Measurements from ENCODE around the gene PVALB.

PVALB gene

DNA sequence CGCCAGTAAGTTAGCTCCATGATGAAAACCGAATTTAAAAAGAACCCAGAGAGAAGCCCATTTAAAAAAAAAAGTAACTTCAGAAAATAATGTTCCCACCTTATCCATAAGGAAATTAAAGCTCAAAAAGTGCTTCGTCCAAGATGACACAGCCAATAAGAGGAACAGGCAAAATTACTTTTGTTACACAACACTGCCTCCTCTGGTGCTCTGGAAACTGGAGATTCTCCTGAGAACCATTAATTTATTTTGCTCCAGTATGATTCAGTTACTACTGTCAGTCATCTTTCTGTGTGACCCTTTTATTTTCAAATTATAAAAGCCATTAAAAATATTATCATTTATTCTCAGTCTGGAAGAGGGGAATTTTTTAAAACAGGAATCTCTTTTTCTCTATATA is 42.9 kb downstream of the PVALB start:
- DNase-seq (ENCODE audit: low read depth in 2 of 2) = no peak

DNA sequence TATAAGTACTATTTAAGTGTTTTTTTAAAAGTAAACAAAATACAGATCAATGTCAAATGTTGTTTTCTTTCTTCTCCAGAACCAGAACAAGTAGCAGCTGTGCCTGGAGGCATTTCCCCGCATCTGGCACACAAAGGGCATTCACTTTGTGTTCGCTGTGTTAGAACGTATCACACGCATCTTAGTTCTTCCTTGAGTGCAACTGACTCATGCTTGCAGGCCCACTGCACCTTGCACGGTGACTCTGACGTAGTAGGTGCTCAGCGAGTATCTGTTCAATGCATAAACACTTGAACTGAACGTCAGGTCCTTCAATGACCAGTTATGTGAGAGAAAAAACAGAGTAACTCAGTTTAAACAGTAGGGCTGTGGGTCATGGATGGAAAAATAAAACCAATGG is 44.4 kb downstream of the PVALB start:
- no peak for DNase-seq (ENCODE audit: low read depth in 2 of 2)

DNA sequence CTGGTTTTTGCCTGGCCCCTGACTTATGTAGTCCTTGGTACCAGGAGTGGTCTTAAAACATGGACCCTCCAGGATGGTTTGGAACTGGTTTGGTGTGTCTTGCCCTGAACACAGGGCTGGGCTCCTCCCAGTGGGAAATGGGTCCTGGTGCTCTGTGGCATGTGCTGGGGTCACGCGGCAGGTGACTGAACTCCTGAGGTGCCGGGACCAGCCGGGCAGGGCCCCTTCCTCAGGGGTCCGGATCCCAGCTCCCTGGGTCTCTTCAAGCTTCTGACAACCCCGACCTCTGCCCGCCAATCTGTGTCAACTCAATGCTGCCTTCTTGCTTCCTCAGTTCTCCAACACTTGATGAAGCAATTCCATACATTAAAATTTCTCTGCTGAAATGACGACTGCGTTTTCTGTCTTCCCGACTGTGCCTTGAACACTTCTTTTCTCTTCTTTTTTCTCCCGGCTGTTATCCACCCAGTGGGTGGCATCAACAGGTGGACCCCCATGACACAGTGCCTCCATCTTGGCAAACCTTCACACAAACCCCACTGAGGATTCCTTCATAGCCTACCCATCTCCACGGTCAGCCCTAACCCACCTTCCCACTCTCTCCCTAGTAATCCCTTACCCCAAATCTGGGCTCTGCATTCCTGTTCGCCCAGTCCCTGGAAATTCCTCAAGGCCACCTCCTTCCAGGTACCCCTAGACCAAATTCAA is 45.3 kb downstream of the PVALB start:
- no peak for DNase-seq (ENCODE audit: low read depth in 2 of 2)

DNA sequence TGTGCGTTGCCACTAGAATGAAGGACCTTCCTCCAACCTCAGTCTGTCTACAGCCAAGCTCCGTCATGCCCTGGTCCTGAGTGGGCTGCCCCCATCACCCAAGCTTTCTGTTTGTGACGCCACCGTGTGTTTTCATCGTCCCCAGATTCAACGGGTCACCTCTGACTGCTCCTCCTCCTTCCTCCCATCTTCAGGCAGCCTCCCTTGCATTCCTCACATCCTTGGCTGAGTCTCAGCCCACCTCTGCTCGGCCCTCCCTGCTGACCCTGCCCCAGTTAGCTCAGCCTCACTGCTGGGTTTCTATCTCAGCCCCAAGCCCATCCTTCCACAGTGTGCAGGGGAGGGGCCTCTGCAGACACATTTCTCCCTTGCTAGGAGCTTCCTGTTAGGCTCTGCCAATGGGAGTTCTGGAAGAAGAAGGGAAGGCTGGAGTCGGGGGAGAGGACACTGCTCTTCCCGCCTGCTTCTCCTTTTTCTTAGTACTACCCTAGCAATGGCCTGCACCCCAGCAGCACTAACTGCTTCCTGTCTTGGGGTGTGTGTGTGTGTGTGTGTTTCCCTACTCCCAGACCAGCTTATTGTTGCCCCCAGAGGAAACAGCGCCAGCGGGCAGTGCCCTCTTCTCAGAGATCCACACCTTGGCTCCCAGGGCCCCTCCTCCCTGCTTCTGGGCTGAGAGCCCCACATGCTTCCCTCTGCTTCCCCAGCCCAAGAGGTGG is 46.2 kb downstream of the PVALB start:
- no peak for DNase-seq (ENCODE audit: low read depth in 2 of 2)

DNA sequence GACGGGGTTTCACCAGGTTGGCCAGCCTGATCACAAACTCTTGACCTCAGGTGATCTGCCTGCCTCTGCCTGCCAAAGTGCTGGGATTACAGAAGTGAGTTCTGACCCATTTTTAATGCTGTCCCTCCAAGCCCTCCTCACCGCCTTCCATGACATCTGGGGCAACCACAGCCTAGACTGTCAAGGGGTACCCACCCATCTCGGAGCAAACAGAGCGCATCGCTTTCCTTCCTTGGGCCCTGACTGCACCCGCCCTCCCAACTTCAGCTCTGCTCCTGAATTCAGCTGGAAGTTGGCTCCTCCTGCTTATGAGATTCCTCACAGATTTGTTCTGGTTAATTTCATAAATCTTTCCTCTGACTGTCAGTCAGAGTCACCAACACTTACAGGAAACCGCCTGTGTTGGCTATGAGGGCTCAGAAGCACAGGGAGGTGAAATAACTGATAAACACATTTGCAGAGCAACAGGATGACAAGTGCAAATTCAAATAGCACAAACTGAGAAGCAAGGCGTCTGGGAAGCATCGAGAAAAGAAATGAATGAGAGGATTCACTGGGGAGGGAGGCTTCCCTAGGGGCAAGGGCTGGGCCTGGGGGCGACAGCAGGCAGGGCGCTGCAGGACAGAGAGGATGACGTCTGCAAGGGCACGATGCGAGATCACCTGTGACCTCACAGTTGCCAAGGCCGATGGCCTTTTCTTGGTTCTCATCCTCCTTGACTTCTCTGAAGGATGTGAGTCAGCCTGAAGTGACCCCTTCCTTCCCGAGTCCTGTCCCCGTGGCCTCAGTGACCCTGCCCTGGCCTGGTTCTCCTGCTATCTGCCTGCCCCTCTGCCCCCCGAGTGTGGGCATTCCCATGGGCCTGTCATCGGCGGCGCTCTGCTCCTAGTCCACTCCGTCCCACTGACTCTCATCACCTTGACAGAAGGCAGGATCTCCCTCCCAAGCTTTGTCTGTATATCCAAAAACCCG is 47.0 kb downstream of the PVALB start:
- DNase-seq (ENCODE audit: low read depth in 2 of 2) = no peak

DNA sequence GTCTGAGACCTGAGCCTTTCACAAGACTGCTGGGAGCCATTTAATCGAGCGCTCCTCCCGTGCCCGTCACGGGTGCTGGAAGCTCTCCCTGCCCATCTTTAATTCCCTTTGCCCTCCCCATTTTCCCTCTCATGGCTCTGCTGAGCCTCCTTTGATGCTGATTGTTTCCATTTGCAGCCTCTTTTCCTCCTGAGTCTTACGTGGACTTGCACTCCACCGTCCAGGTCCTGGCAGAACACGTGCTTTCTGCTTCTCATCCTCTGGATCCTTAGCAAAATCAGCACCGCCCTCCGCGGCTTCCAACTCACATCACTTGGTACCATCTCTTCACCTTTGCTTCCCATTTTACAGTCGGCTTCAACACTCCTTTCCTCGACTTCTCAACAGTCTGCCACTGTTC is 48.2 kb downstream of the PVALB start:
- no peak for DNase-seq (ENCODE audit: low read depth in 2 of 2)

DNA sequence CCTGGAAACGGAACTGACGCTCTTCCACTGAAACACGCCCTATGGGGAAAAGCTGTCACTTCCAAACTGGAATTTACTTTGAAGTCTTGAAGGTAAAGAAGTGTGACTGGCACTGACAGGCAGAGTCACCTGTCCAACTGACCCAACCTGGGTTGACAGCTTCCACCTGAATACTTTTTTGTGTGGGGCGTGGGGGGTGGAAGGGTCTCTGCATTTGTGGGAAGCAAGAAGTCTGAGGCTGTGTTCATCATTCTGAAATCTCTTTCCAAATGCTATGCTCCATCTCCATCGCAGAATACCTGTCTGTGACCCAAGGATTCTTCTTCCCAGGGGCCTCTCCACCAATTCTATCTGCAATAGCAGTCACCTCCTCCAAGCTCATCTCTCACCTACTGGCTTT is 48.7 kb downstream of the PVALB start:
- DNase-seq (ENCODE audit: low read depth in 2 of 2) = no peak

DNA sequence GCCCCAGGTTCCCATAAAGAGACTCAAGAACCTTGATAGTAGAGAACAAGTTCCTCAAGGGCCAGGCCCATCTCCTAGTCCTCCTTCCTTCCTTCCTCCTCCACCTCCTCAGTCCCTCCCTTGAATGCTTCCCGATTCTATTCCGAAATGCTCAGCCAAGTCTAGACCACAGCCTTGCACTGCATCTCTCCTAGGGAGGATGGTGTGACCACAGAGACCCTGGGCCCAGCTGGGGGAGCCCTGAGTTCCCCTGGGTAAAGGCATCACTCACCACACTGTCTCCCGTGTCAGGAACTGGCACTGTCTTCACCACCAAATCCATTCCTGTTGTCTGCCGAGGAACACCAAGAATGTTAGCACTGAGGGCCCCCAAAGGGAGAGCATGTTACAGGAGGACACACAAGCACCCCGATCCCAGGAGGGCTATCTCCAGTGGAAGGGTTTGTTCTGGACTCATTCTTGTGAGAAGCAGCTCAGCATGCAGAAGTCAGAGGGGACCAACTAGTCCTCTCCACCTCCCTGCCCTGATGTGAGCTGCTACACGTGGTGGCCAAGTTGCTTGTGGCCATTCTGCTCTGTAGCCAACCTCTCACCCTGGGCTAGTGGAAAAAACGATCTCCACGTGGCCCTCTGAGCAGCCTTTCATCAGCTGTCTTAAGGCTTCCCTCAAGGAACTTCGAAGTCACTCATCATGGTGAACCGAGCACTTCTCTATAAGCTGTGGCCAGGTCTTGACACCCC is 49.6 kb downstream of the PVALB start:
- no peak for DNase-seq (ENCODE audit: low read depth in 2 of 2)

DNA sequence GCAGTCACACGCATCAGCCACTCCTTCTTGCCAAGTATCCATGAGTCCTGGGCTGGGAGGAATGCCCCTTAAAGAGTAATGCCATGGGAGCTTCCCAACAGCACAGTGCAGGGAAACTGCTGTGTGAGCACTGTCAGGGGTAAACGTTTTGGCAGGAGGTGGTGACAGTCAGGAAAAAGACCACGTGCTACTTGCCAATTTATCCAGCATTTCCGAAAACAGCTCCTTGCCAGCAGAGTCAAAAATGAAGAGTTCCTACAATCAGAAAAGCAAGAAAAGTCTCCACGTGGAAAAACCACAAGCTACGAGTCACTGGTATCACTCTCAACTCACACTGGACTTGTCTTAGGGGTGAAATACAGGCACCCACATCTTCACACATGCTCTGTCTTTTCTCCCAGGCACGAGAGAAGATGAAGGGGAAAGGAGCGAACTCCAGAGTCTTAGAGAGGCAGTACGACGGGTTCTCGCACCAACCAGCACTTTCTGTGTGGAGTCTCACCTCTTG is 50.8 kb downstream of the PVALB start:
- DNase-seq (ENCODE audit: low read depth in 2 of 2) = no peak

DNA sequence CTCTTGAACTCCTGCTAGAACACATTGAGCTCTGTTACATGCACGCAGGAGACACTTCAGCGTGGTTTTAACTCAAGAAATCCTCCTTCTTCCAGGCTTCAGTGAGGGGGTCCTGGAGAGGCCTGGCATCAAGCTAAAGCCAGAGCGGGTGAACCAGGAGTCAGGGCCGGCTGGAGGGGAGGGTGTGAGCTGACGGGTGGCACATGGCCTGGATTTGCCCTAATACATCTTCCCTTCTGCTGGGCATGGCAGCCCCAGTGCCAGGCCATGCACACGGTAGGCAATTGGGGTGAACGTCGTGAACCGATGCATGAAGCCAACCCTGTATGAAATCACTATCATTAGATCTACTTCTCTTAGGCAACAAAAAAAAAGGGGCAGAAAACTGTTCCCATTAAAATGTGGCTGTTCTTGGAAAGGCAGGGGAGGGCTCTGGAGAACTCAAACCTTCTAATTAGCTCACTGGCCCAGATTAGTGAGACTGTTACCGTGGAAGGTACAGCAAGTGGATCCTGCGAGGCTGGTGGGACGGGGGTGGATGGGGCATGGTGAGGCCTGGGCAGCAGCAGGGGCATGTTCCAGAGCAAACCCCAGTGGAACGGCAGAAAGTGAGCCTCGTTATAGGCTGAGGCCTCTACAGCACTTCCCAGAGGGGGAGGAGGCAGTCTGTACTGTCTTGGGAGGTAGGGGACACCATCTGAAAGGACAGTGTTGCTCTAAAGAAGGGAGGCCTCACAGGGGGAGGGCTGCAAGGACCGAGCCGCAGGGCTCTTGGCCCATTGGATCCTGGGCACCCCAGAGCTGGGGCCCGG is 51.5 kb downstream of the PVALB start:
- no peak for DNase-seq (ENCODE audit: low read depth in 2 of 2)

DNA sequence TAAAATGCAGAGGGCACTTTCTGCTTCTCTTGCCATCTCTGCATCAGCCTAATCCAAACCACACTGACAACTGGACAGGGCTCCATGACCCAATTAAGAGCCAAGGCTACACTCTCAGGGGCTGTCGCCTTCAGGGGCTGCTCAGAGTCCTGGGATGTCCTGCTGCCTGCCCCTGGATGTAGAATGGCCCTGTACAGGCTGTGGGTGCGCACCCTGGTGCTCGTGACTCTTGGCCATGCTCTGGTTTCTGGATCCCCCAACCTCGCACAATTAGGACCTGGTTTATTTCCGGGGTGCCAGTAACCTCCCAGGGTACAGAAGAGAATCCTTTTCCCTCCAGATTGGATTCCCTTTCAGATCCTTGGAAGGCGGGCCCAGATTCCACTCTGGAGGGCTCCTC is 52.2 kb downstream of the PVALB start:
- DNase-seq (ENCODE audit: low read depth in 2 of 2) = no peak

DNA sequence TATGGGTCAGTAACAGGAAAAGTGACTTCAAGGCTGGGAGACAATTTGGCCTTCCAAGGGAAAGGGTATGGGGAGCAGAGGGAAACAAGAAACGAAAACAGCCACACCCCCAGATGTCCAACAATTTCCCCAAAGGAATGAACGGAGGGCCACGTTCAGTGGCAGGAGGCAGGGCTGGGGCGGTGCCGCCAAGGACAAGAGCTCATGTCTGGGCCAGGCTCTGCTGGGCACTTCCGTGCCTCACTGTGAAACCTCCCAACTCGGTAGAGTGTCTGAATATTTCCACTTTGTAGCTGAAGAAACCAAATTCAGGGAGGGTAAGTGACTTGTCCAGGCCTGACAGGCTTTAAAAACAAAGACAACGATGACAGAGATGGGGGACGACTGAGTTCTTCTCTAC is 52.8 kb downstream of the PVALB start:
- no peak for DNase-seq (ENCODE audit: low read depth in 2 of 2)

DNA sequence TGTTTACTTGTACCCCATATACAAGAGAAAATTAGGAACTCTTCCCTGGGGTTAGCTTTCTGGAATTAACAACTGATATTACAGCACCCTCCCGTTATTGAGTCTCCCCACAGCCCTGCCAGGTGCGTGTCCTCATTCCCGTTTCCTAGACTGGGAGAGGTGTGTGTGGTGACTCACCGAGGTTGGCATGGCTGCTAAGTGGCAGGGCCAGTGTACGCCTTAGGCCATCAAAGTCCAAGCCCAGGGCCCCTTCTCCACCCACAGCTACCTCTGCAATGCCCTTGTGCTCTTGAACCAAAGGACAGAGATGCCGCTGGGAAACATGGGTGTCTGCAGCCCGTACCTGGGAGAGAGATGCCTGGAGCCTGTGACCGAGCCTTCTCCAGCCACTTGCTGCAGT is 53.3 kb downstream of the PVALB start:
- DNase-seq (ENCODE audit: low read depth in 2 of 2) = no peak

DNA sequence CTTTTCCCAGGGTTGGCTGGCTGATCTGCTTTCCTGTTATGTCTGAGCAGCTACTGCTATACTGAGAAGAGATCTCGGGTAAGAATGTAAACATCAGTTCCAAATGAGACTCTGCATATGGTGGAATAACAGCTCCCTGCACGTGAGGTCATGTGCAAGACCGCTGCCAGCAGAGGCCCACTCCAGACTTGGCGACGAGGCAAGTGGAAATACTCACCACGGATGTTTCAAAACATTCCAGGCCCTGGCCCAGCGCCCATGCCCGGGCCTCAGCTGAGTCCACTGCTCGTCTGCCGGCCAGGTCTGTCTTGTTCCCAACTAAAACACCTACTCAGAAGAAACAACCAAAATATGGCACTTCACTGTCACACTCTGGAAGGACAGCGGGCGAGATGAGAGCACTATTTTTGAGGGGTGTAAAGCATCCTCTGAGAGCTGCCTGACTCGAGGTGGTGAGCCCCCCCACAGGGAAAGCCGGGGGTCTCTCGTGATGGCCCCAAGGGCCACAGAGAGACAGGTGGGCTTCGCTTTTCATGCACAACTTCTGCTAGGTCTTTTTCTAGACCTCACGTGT is 54.1 kb downstream of the PVALB start:
- no peak for DNase-seq (ENCODE audit: low read depth in 2 of 2)

DNA sequence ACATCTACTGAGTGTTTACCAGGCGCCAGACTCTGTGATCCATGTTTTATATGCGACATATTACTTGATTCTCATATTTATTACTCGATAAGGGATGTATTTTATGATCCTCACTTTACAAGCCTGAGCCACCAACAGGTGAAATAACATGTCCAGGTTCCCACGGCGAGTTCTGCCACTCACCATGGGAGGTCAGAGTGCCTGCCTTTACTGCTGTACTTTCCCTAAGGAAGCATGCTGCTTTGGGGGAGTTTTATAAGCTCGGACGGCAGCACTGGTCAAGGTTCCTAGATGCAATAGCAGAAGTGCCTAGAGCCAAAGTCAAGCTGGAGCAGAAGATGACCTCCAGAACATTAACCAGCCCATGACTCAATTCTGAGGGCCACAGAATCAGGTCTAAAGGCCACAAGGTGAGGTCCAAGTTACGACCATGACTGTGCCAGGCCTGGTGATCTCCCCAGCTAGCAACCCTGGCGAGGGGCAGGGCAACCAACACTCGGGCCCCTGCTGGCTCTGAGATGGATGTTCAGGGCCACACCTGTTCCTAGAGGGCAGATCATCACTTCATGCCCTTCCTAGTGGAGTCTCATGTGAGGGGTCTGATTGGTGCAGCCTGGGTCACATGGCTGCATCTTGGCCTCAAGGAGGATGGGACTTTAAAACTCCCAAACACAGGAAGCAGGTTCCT is 55.1 kb downstream of the PVALB start:
- no peak for DNase-seq (ENCODE audit: low read depth in 2 of 2)

DNA sequence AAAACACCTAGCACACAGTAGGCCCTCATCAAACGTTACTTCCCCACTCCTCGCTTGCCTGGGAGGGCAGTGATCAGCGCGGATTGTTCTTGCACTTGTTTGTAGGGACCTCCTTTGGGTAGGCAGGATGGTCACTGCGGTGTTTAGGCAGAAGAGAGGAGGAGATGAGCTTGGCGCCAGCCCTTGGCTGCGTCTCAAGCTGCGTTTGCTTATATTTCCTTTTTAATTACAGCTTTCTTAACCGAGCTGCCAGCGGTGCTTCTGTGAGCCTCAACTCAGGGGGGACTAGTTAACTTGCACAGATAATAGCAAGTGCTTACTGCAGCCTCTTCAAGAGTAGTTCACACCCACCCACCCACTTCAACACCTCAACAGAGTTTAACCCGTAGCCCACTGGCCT is 56.0 kb downstream of the PVALB start:
- DNase-seq (ENCODE audit: low read depth in 2 of 2) = no peak

DNA sequence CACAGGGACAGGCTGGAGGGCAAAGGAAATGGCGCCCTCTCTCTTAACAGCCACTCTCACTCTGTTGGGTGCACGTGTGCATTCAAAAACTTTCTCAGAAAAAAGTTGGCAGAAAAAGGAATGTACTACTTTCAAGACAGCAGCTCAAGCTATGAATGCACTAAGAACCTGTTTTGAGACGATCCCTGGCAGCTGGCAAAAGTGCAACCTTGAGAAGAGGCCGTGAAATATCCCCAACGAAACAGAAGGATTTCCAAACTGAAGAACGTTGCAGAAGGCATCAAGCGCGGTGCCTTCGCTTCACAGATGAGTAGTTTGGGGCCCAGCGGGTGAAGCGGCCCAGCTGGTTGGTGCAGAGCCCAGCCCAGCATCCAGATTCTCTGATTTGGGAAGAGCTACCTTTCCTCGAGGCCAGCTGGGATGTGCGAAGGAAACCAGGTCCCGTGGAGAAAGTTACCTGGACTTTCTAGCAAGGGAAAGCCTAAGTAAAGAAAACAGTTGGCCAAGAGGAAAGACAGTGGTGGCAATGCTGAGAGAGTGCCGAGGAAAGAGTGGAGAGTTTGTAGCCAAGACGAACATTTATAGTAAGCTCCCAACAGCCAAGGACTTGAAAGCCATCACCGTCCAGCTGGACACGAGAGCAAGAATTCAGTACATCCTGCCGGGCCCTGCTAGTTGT is 57.2 kb downstream of the PVALB start:
- DNase-seq (ENCODE audit: low read depth in 2 of 2) = no peak

DNA sequence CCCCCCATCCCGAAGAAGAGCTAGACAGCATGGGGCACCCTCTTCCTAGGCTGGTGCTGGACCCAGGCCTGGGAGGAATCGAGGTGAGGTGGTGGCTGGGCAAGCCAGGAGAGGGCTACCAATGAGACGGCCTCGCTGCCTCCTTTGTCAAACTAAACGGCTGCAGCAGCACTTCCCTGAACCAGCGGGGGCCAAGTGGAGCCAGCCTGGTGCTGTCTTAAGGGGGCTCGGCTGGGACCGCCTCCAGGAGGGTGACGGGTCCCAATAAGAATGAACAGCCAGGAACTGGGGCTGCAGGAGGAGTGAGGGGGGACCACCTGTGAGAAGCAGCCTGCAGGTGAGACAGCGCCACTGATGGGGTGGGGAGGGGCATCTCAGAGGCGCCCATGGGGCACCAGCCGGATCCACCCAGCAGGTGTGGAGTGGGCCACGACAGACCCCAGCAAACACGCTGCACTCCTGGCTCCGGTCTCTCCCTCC is 58.0 kb downstream of the PVALB start:
- DNase-seq (ENCODE audit: low read depth in 2 of 2) = no peak

DNA sequence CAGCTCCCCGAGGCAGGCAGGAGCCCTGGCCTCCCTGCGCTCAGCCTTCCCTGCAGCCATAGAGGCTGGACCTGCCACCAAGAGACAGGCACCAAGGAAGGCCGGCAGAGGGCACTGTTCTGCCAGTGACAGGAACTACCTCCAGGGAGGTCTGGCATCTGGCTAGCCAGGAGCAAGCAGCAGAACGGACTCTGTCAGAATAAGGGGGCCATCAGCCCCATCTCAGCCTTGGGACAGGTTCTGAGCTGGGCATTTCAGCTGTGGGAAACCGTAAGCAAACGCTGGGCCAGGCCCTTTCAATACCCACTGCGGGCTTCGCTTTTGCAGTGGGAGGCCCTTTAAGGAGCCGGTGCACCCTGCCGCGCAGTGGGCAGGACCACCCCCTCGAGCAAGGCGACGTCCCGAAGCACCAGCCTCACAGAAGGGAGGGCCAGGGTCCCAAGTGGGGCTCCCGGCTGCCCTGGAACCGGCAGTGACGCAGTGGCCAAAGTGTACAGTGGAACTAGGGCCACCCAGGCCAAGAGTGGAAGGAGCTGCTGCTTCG is 59.1 kb downstream of the PVALB start:
- peak; percentile 29 to 45 for DNase-seq (ENCODE audit: low read depth in 2 of 2)
